ENCODE measurements around the gene BLTP3A. TPM values are rescaled to one million over a fixed set of nuclear protein-coding genes. Genes with fewer than 3 reads are reported as not detected.
A peak's percentile ranks its signal among the peaks of the same experiment; 100 is the strongest.
"Not testable (repeated sequence)": the region's sequence is repeated elsewhere in the genome, so short reads cannot be mapped to it uniquely, and the experiment has no call there.

Gene BLTP3A
- total and polyA plus RNA-seq, 2 of the 13 experiments (the other 11 are each of a cell fraction or from before 2014, with no cell fraction given), result 22.1 to 24.0 TPM

DNA sequence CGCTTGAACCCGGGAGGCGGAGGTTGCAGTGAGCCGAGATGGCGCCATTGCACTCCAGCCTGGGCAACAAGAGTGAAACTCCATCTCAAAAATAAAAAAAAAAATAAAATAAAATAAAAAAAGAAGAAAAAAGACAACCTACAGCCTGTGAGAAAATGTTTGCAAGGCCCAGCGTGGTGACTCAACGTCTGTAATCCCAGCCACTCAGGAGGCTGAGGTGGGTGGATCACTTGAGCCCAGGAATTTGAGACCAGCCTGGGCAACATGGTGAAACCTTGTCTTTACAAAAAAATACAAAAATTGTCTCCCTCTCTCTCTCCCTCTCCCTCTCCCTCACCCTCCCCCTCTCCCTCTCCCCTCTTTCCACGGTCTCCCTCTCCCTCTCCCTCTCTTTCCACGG lies 6.5 kb upstream of the BLTP3A start:
- BruUV-seq (replicated peaks); intact Hi-C loops (cut with micrococcal nuclease; ENCODE audit: unreplicated experiment); H3K4me2 ChIP-seq (ENCODE audit: low read depth, low read length); H4K20me1 ChIP-seq (ENCODE audit: insufficient read depth, low read length); H3K9ac ChIP-seq (ENCODE audit: insufficient read depth, low read depth, low read length); CTCF ChIA-PET (ENCODE audit: low intra/inter-chr PET ratio, low total read pairs); H3K27me3 ChIP-seq (ENCODE audit: control insufficient read depth in 1 of 2, insufficient read depth in 2 of 2, low read length in 2 of 2); FAIRE-seq; H2AFZ ChIP-seq (ENCODE audit: low read length); DNase-seq (ENCODE audit: low spot score); H3K79me2 ChIP-seq (ENCODE audit: insufficient read depth, low read length); H3K27ac ChIP-seq (ENCODE audit: extremely low read length, insufficient read depth, low read length); H3K36me3 ChIP-seq (replicated peaks in 1 of 2; ENCODE audit: control insufficient read depth in 1 of 2, insufficient read depth in 2 of 2, low read length in 2 of 2); ATAC-seq; POLR2A ChIA-PET; H3K9me3 ChIP-seq (ENCODE audit: low read length); H3K4me3 ChIP-seq (replicated peaks in 1 of 3; ENCODE audit: insufficient read depth in 1 of 3, low read depth in 2 of 3, low read length in 3 of 3); in situ Hi-C loops (cut with HindIII; ENCODE audit: extremely low pct_ligation_motif_present, low pct_unique_long_range_greater_than_20kb): not testable (repeated sequence)
- TF ChIP-seq HNRNPK (IDR thresholded peaks at IDR 0.05; ENCODE audit: low read depth, low read length, poor library complexity, severe bottlenecking) (peak; percentile 87), PCBP2 (optimal IDR thresholded peaks at IDR 0.05; ENCODE audit: low read depth, low read length, poor library complexity, severe bottlenecking) (peak; percentile 25)
- 87% methylated on average over 9 of the region's 9 CpGs for WGBS (ENCODE audit: low lambda C conversion rate)
- peaks cover 13% of the 10 kb centered on the region for H3K4me1 ChIP-seq (ENCODE audit: insufficient read depth, low read length)

DNA sequence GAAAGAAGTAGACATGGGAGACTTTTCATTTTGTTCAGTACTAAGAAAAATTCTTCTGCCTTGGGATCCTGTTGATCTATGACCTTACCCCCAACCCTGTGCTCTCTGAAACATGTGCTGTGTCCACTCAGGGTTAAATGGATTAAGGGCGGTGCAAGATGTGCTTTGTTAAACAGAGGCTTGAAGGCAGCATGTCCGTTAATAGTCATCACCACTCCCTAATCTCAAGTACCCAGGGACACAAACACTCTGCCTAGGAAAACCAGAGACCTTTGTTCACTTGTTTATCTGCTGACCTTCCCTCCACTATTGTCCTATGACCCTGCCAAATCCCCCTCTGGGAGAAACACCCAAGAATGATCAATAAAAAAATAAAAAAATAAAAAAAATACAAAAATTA lies 4.7 kb upstream of the BLTP3A start:
- H3K27ac ChIP-seq (ENCODE audit: extremely low read length, insufficient read depth, low read length); FAIRE-seq; H3K79me2 ChIP-seq (ENCODE audit: insufficient read depth, low read length); BruUV-seq (replicated peaks); DNase-seq (ENCODE audit: low spot score); H3K4me3 ChIP-seq (replicated peaks in 1 of 3; ENCODE audit: insufficient read depth in 1 of 3, low read depth in 2 of 3, low read length in 3 of 3); CTCF ChIA-PET (ENCODE audit: low intra/inter-chr PET ratio, low total read pairs); H3K36me3 ChIP-seq (replicated peaks in 1 of 2; ENCODE audit: control insufficient read depth in 1 of 2, insufficient read depth in 2 of 2, low read length in 2 of 2); in situ Hi-C loops (cut with HindIII; ENCODE audit: extremely low pct_ligation_motif_present, low pct_unique_long_range_greater_than_20kb); POLR2A ChIA-PET; H4K20me1 ChIP-seq (ENCODE audit: insufficient read depth, low read length); H3K9ac ChIP-seq (ENCODE audit: insufficient read depth, low read depth, low read length); H3K27me3 ChIP-seq (ENCODE audit: control insufficient read depth in 1 of 2, insufficient read depth in 2 of 2, low read length in 2 of 2); H3K9me3 ChIP-seq (ENCODE audit: low read length); intact Hi-C loops (cut with micrococcal nuclease; ENCODE audit: unreplicated experiment); ATAC-seq; H2AFZ ChIP-seq (ENCODE audit: low read length); TF ChIP-seq SOX13, SOX6 (IDR thresholded peaks at IDR 0.05): not testable (repeated sequence)
- peaks cover 22% of the 10 kb centered on the region for H3K4me1 ChIP-seq (ENCODE audit: insufficient read depth, low read length)
- peak in 1 of 2 experiments; percentile 44; a peak in 1 of 4 replicates for TF ChIP-seq SOX13 (CRISPR knock-in tag; conservative IDR thresholded peaks at IDR 0.05 in 1 of 2, IDR thresholded peaks at IDR 0.05 in 1 of 2)
- peak; percentile 13; the same call in 1 of the 2 replicates for TF ChIP-seq HNF4A (CRISPR knock-in tag; IDR thresholded peaks at IDR 0.05)
- peak; percentile 45; the same call in 1 of the 2 replicates for TF ChIP-seq ARID5B (CRISPR knock-in tag; IDR thresholded peaks at IDR 0.05)
- 0 out of 2 replicates have a peak, but pooled peaks have one; percentile 43 for TF ChIP-seq ZNF710 (CRISPR knock-in tag; IDR thresholded peaks at IDR 0.05; ENCODE audit: borderline replicate concordance)
- peak; percentile 60; the same call in 1 of the 2 replicates for TF ChIP-seq ZNF652 (CRISPR knock-in tag; IDR thresholded peaks at IDR 0.05; ENCODE audit: borderline replicate concordance, low read depth)
- TF ChIP-seq SOX6 (CRISPR knock-in tag; IDR thresholded peaks at IDR 0.05), result peak; percentile 74
- 0 out of 2 replicates have a peak, but pooled peaks have one; percentile 27 for TF ChIP-seq SOX5 (CRISPR knock-in tag; IDR thresholded peaks at IDR 0.05; ENCODE audit: borderline replicate concordance)
- peak; percentile 65 for TF ChIP-seq PITX1 (CRISPR knock-in tag; IDR thresholded peaks at IDR 0.05)
- TF ChIP-seq BCL6 (CRISPR knock-in tag; IDR thresholded peaks at IDR 0.05), result peak; percentile 56
- H3K4me2 ChIP-seq (ENCODE audit: low read depth, low read length), result peak overlapping the region; percentile 18; the same call in 1 of the 2 replicates
- WGBS (ENCODE audit: low lambda C conversion rate), result 0% methylated on average over 1 of the region's 2 CpGs

All from HepG2 (cell line).